Ishikawa (cell line): ENCODE results near the gene GALNT1.

Experiments used
- CEBPB ChIP-seq: IDR thresholded peaks from 2 replicates; pipeline ENCODE4 v1.6.1; 2012
- CREB1 ChIP-seq: IDR thresholded peaks from 2 replicates; pipeline ENCODE4 v1.6.1; 2012; ENCODE audit warnings: low read depth
- EGR1 ChIP-seq: IDR thresholded peaks from 2 replicates; pipeline ENCODE4 v1.6.1; 2012
- EP300 ChIP-seq: IDR thresholded peaks from 2 replicates; pipeline ENCODE4 v1.6.1; 2012; ENCODE audit warnings: borderline replicate concordance
- FOXM1 ChIP-seq: IDR thresholded peaks from 2 replicates; pipeline ENCODE4 v1.6.1; 2012; ENCODE audit warnings: low read depth, borderline replicate concordance
- NFIC ChIP-seq: IDR thresholded peaks from 2 replicates; pipeline ENCODE4 v1.6.1; 2012
- RAD21 ChIP-seq: IDR thresholded peaks from 2 replicates; pipeline ENCODE4 v1.6.1; 2012; ENCODE audit warnings: low read depth
- REST ChIP-seq: IDR thresholded peaks from 2 replicates; pipeline ENCODE4 v1.6.1; 2012; ENCODE audit warnings: low read depth, mild to moderate bottlenecking
- TAF1 ChIP-seq: IDR thresholded peaks from 2 replicates; pipeline ENCODE4 v1.6.1; 2012; ENCODE audit warnings: low read depth, mild to moderate bottlenecking
- TCF12 ChIP-seq: IDR thresholded peaks from 2 replicates; pipeline ENCODE4 v1.6.1; 2012; ENCODE audit warnings: low read depth
- TEAD4 ChIP-seq: IDR thresholded peaks from 2 replicates; pipeline ENCODE4 v1.6.1; 2012
- USF1 ChIP-seq: IDR thresholded peaks from 2 replicates; pipeline ENCODE4 v1.6.1; 2012
- YY1 ChIP-seq: IDR thresholded peaks from 2 replicates; pipeline ENCODE4 v1.6.1; 2012; ENCODE audit warnings: low read depth
- ZBTB7A ChIP-seq: IDR thresholded peaks from 2 replicates; pipeline ENCODE4 v1.6.1; 2012; ENCODE audit warnings: low read depth
- TF ChIP-seq, protein P1 (sequence below): IDR thresholded peaks from 2 replicates; pipeline ENCODE4 v1.6.1; 2012

Gene GALNT1

DNA sequence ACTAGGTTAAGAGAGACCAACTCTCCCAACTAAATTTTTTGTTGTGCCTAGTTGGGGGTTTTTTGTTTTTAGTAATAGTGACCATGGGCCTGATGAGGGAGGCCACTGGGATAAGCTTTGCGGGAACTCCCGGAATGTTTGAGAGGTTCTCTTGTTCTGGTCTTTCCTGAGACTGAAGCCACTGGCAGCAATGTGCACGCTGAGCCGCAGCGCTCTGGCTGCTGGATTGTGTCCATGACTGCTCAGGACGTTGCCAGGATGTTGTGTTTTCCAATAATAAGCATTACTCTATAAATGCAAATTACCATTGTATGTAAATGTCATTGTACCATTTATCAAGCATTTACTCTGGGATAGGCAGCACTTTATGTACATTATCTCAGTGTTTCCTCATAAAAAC, 126.1 kb downstream of the GALNT1 start:
- TF ChIP-seq TEAD4 (no peak), CEBPB (no peak), REST (no peak), EGR1 (no peak), TCF12 (no peak), NFIC (no peak), YY1 (no peak), EP300 (no peak), FOXM1 (no peak), ZBTB7A (no peak), USF1 (no peak), CREB1 (no peak), TAF1 (no peak), RAD21 (no peak)
- TF ChIP-seq, protein P1, sequence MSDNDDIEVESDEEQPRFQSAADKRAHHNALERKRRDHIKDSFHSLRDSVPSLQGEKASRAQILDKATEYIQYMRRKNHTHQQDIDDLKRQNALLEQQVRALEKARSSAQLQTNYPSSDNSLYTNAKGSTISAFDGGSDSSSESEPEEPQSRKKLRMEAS: no peak

GRCh38 chr18:35710581-35710980, 129.0 kb downstream of the GALNT1 start:
- TF ChIP-seq REST (no peak), RAD21 (no peak)

GRCh38 chr18:35711227-35711626, 129.7 kb downstream of the GALNT1 start:
- TF ChIP-seq, protein P1: no peak
- no peak for TF ChIP-seq RAD21
- TF ChIP-seq NFIC: no peak
- no peak for TF ChIP-seq CREB1
- no peak for TF ChIP-seq FOXM1
- TF ChIP-seq EP300: no peak

DNA sequence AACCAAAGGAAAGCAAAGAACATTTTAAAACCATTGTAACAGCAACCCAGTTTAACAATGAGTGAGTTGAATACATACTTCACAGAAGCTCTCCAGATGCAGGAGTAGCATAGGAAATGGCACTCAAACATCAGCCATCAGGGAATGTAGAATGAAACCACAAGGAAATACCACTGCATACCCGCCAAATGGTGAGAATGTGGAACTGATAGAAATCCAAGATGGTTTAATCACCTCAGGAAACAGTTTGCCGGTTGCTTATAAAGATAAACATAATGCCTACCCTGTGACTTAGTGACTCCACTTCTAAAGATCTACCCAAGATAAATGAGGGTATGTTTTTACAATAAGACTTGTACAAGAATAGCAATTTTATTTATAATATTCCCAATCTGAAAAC, 132.0 kb downstream of the GALNT1 start:
- TF ChIP-seq EGR1 (no peak), ZBTB7A (no peak), YY1 (no peak), NFIC (no peak), REST (no peak), TAF1 (no peak), TEAD4 (no peak), TCF12 (no peak), USF1 (no peak), EP300 (no peak), RAD21 (no peak), CEBPB (no peak), CREB1 (no peak), FOXM1 (no peak)
- TF ChIP-seq, protein P1: no peak

DNA sequence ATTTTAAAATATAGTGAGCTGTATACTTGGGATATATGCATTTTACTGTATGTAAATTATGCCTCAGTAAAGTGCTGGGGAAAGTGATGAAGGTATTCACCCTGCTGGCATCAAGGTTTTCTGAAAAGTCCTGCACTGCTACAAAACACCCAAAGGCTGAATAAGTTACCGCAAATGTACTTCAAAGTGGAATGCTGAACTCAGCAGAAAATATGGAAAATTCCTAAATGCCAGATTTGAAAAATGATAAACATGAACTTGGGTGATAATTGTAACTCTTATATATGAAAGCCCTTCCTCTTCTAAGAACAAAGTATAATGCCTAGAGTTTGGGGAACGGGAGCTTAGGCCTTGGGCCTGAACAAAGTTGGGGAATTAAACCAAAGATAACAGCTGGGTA, 133.0 kb downstream of the GALNT1 start:
- no peak for TF ChIP-seq NFIC
